T-helper 22 cell (primary cell): ENCODE data around the gene RGS17.

Source experiments
- DNase-seq: peaks from one replicate; pipeline ENCODE4 v3.0.0-alpha.2; 2020; ENCODE audit warnings: low read depth

The RGS17 gene

DNA sequence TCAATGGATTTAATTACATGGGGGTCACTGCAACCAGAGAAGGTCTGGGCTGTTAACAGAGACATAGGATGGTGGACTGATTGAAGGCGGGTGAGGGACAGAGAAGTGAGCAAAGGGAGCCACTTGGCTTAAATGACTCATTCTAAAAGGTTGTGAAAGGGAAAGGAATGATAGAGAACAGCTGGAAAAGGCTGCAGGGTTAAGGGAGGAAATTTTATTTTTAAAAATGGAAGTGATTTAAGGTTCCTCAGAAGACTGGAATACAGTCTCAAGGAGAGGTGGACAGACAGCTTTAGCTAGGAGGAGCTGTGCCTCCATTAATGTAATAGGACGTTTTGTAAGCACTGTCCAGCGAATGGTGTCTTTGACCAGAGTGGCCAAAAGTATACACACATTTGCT is 46.7 kb downstream of the RGS17 start:
- DNase-seq: no peak

DNA sequence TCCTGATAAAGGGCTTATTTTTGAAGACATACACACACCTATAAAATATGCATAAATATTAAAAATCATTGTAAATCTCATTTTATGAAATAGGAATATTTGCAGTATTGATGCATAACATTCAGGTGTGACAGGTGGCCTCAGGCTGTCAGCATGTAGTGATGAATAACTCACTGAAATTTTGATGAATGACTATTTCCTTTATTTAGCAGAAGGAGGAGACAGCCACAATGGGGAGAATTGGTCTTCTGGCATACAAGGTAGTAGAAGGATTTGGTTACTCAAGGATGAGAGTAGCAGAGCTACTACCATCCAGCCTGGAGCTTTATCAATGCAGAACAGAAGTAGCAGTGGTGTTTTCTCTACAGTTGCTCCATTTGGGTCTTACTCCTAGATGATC is 47.2 kb downstream of the RGS17 start:
- DNase-seq: no peak

GRCh38 chr6:153081914-153082313 is 49.2 kb downstream of the RGS17 start:
- no peak for DNase-seq

DNA sequence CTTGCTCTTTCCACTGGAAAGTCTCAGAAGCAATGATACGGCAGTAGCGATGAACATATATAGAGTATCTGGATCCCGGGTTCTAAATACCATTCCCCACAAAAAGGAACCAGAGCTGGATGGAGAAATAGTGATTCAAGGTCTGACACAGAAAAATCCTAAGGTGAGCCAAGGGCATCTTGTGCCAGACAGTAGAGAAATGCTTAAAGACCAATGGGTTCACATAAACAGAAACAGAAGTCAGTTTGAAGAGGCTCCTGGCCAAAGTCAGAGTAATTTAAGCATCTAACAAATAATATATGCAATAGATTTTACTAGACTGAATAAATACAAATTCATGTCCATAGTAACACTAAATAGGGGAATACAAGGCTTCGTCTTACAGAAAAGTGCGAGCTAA is 54.7 kb downstream of the RGS17 start:
- DNase-seq: no peak

GRCh38 chr6:153074761-153075160 is 56.3 kb downstream of the RGS17 start:
- no peak for DNase-seq

DNA sequence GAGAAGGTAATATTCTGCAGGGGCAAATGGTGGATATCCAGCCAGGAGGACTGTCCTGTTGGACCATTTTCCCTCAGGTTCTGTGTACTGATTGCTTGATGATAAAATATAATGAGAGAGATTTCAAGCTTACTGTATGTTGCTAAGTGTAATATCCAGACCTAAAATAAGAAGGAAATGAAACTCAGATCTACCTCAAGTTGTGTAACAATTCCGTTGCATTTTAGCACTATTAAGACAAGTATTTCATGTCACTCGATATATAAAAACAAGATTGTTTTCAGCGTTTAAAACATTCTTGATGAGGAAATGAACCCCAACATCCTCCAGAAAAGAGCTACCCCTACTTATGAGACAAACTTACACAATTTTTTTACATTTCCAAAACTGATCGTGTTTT is 57.2 kb downstream of the RGS17 start:
- no peak for DNase-seq

GRCh38 chr6:153070756-153071155 is 60.3 kb downstream of the RGS17 start:
- no peak for DNase-seq

DNA sequence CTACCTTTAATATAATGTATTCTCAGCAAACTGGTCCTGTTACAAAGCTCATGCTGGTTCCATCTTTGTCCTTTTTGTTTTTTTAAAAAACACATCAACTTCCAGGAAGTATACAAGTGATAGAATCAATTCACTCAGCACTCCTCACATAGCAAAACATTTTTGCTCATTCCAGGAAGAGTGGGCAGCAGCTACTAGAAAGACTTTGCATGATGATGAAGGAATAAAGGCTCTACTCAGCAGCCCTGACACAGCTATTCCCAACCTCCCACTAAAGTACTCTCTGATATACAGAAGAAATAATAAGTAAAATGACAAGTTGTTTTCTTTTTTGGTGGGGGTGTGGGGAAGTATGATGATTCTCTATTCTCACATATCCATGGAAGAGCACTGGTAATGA is 61.2 kb downstream of the RGS17 start:
- DNase-seq: no peak

GRCh38 chr6:153065222-153065621 is 65.9 kb downstream of the RGS17 start:
- DNase-seq: no peak

DNA sequence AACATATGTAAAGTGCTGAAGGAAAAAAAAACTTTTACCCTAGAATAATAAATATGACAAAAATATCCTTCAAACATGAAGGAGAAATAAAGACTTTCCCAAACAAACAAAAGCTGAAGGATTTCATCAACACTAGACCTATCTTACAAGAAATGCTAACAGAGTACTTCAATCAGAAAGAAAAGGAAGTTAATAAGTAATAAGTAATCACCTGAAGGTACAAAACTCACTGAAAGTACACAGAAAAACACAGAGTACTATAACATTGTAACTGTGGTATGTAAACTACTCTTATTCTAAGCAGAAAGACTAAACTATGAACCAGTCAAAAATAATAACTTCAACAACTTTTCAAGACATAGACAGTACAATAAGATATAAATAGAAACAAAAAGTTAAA is 67.1 kb downstream of the RGS17 start:
- no peak for DNase-seq

GRCh38 chr6:153062516-153062915 is 68.6 kb downstream of the RGS17 start:
- no peak for DNase-seq

DNA sequence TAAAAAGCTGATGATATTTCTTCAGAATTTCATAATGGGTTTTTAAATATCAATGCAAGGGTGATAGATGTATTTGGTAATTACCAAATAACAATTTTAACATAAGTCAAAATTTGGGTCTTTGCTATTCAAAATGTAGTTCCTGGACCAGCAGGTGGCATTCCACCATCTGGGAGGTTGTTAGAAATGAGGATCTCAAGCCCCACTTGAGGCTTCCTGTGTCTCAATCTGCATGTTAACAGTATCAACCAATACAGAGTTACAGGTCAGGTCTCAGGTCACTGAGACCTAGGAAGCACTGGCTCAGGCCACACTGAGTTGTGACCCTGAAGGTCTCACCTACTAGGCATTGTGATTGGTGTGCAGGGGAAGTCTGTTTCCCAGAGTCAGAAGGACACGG is 71.3 kb downstream of the RGS17 start:
- DNase-seq: no peak

GRCh38 chr6:153059311-153059710 is 71.8 kb downstream of the RGS17 start:
- no peak for DNase-seq

DNA sequence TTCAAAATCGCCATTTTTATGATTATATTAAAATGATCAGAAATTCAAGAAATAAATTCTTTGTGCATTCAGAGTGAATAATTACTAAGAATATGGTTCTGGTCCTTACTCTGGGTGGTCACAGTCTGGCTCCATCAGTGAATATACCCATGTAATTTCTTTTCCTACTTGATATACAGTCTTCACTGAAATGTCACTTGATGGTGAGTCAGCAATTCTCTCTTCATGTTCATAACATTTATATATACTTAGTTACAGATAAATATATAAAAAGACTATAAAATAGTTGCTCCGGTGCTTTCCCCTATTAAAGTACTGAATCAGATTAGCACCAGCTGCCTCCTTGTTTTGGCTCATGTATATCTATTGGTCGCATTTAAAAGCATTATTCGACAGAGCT is 72.2 kb downstream of the RGS17 start:
- no peak for DNase-seq

- no peak for DNase-seq
Measured at GRCh38 chr6:153058291-153058690, 72.8 kb downstream of the RGS17 start.

- DNase-seq: no peak
Measured at GRCh38 chr6:153056308-153056707, 74.8 kb downstream of the RGS17 start.

- DNase-seq: no peak
Measured at GRCh38 chr6:153051801-153052200, 79.3 kb downstream of the RGS17 start.

DNA sequence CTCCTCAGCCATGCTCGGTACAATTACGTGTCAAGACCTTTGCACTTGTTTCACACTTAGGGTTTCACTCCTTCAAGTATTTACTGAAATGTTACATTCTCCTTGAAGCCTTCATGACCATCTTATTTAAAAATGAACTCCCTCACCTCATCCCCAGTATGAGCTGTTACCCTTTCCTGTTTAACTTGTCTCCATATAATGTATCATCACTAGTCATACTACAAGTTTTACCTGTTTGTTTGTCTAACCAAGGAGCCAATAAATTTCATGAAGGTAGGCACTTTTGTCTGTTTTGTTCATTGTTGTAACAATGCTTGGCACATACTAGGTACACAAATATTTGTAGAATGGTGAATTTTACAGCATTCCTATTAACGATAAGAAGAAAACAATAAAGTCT is 82.5 kb downstream of the RGS17 start:
- no peak for DNase-seq

GRCh38 chr6:153047386-153047785 is 83.7 kb downstream of the RGS17 start:
- DNase-seq: no peak

GRCh38 chr6:153045271-153045670 is 85.8 kb downstream of the RGS17 start:
- DNase-seq: no peak

- no peak for DNase-seq
Measured at GRCh38 chr6:153044295-153044694, 86.8 kb downstream of the RGS17 start.

GRCh38 chr6:153043719-153044118 is 87.4 kb downstream of the RGS17 start:
- DNase-seq: no peak

- no peak for DNase-seq
Measured at GRCh38 chr6:153038378-153039057, 92.6 kb downstream of the RGS17 start.

DNA sequence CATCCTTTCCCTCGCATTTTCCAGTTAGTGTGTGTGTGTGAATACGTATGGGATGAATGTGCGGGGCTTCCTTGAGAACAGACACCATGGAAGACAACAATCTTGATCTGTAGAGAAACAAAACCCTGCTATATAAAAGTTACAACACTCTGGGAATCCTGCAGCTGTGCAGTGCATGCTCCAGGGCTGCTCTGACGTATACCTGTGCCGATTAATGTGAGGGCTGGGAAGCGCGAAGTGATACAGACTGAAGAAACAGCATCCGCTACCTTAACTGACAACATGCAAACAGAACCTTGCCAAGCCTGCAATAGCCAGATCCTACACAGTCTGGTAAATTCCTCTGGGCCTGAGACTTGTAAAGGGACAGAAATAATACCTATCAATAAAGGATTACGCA is 96.9 kb downstream of the RGS17 start:
- no peak for DNase-seq
